DOHH2 (cell line): Measurements from ENCODE around the gene MACROD2.

ENCODE experiments used
- H3F3A ChIP-seq: fragments of 200-600 bp; sonication (generic), shearing (Covaris generic); 2 replicates; pipeline ENCODE4 v1.6.0; 2016; ENCODE audit warnings: antibody characterized with exemption, mild to moderate bottlenecking; ENCODE audit not compliant: control insufficient read depth, insufficient read depth
- H3K27ac ChIP-seq: fragments of 200-600 bp; sonication (generic); 2 replicates; pipeline ENCODE4 v1.5.1; 2014; ENCODE audit warnings: low read depth, mild to moderate bottlenecking, low read length, moderate library complexity
- H3K27me3 ChIP-seq: fragments of 200-600 bp; sonication (generic); 2 replicates; pipeline ENCODE4 v1.6.1; 2014; ENCODE audit warnings: mild to moderate bottlenecking, low read length, mixed read lengths; ENCODE audit not compliant: control insufficient read depth
- H3K36me3 ChIP-seq: fragments of 200-600 bp; sonication (generic); 2 replicates; pipeline ENCODE4 v1.6.1; 2014; ENCODE audit warnings: mild to moderate bottlenecking, low read length, moderate library complexity, mixed read lengths; ENCODE audit not compliant: control insufficient read depth
- H3K4me1 ChIP-seq: fragments of 200-600 bp; sonication (generic); 2 replicates; pipeline ENCODE4 v1.6.1; 2014; ENCODE audit warnings: mild to moderate bottlenecking, low read length, mixed read lengths; ENCODE audit not compliant: control insufficient read depth
- H3K4me2 ChIP-seq: fragments of 200-600 bp; sonication (generic); 2 replicates; pipeline ENCODE4 v1.6.0; 2014; ENCODE audit warnings: mild to moderate bottlenecking, low read length, moderate library complexity
- H3K4me3 ChIP-seq: fragments of 200-600 bp; sonication (generic); 2 replicates; pipeline ENCODE4 v1.5.1; 2014; ENCODE audit warnings: mild to moderate bottlenecking, low read length, mixed read lengths
- H3K79me2 ChIP-seq: fragments of 200-600 bp; sonication (generic); 2 replicates; pipeline ENCODE4 v1.6.1; 2014; ENCODE audit warnings: mild to moderate bottlenecking, low read length, mixed read lengths; ENCODE audit not compliant: control insufficient read depth
- H3K9me2 ChIP-seq: fragments of 200-600 bp; sonication (generic); replicated peaks from 2 replicates; pipeline ENCODE4 v1.6.1; 2014; ENCODE audit warnings: mild to moderate bottlenecking, low read length, mixed read lengths; ENCODE audit not compliant: control insufficient read depth
- H3K9me3 ChIP-seq: fragments of 200-600 bp; sonication (generic); 2 replicates; pipeline ENCODE4 v1.6.1; 2014; ENCODE audit warnings: antibody characterized with exemption, low read length, mixed read lengths; ENCODE audit not compliant: control insufficient read depth, insufficient read depth
- H4K20me1 ChIP-seq: fragments of 200-600 bp; sonication (generic); 2 replicates; pipeline ENCODE4 v1.6.0; 2014; ENCODE audit warnings: low read depth, mild to moderate bottlenecking, antibody characterized with exemption, low read length, moderate library complexity; ENCODE audit not compliant: control insufficient read depth, insufficient read depth
- EZH2phosphoT487 ChIP-seq: fragments of 200-600 bp; sonication (generic); IDR thresholded peaks from 2 replicates; pipeline ENCODE4 v1.6.1; 2017; ENCODE audit warnings: borderline replicate concordance, mild to moderate bottlenecking, antibody characterized with exemption, low read length, moderate library complexity, mixed read lengths
- TF ChIP-seq, protein P1 (sequence below): fragments of 200-600 bp; sonication (generic); IDR thresholded peaks from one replicate; pipeline ENCODE4 v1.5.1; 2014; ENCODE audit warnings: antibody characterized with exemption, mild to moderate bottlenecking, low read depth, low read length; ENCODE audit not compliant: poor library complexity, severe bottlenecking

Gene MACROD2

DNA sequence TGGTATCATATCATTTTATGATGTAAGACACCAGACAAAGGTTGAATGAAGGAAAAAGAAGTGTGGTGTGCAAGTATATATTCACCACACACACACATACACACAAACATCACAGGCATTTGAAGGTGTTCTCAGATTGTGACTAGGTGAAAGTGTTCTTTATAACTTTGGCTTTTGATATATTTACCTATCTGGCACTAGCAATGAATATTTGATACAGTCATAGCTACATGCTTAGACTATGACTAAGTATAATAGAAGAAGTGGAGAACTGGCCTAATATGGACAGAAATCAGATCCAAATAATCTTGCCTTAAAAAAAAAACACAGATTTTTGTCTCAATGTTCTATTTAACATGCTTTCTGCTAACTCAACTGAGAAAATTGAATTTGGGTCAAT is 1768.0 kb downstream of the MACROD2 start:
- Histone ChIP-seq H3K27ac (no peak overlapping the region), H3K9me3 (no peaks in the 10 kb centered on the region), H3K4me2 (no peak overlapping the region), H3K27me3 (no peaks in the 10 kb centered on the region), H3K79me2 (no peaks in the 10 kb centered on the region), H3K9me2 (no peaks in the 10 kb centered on the region), H3K4me1 (no peaks in the 10 kb centered on the region), H3K36me3 (no peaks in the 10 kb centered on the region), H3K4me3 (no peak overlapping the region), H3F3A (no peaks in the 10 kb centered on the region), H4K20me1 (no peaks in the 10 kb centered on the region)
- TF ChIP-seq, protein P1, sequence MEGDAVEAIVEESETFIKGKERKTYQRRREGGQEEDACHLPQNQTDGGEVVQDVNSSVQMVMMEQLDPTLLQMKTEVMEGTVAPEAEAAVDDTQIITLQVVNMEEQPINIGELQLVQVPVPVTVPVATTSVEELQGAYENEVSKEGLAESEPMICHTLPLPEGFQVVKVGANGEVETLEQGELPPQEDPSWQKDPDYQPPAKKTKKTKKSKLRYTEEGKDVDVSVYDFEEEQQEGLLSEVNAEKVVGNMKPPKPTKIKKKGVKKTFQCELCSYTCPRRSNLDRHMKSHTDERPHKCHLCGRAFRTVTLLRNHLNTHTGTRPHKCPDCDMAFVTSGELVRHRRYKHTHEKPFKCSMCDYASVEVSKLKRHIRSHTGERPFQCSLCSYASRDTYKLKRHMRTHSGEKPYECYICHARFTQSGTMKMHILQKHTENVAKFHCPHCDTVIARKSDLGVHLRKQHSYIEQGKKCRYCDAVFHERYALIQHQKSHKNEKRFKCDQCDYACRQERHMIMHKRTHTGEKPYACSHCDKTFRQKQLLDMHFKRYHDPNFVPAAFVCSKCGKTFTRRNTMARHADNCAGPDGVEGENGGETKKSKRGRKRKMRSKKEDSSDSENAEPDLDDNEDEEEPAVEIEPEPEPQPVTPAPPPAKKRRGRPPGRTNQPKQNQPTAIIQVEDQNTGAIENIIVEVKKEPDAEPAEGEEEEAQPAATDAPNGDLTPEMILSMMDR, result no peak
- no peak for TF ChIP-seq EZH2phosphoT487

DNA sequence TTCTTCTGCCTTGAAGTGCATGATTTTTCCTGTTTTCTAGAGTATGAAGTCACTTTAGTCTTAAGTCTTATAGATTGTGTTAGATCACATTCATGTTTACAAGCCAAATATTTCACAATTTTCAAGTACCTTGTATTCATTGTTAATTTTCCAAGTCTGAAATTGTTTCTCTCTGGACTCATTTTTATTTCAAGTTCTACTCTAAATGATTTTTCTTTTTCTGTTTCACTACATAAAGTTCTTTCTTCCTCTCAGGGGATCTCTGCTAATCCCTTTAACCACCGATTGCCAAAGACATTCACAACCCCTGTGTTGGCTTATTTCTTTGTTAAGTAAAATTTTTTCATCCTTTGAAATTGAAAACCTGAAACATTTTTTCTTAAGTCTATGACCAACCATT is 1772.3 kb downstream of the MACROD2 start:
- Histone ChIP-seq H3K4me3 (no peak overlapping the region), H3K36me3 (no peaks in the 10 kb centered on the region), H3K27ac (no peak overlapping the region), H3K4me1 (no peaks in the 10 kb centered on the region), H3K9me3 (no peaks in the 10 kb centered on the region), H3K4me2 (no peak overlapping the region), H3F3A (no peaks in the 10 kb centered on the region), H3K9me2 (no peaks in the 10 kb centered on the region), H3K79me2 (no peaks in the 10 kb centered on the region), H4K20me1 (no peaks in the 10 kb centered on the region), H3K27me3 (no peaks in the 10 kb centered on the region)
- no peak for TF ChIP-seq EZH2phosphoT487
- TF ChIP-seq, protein P1, result no peak

DNA sequence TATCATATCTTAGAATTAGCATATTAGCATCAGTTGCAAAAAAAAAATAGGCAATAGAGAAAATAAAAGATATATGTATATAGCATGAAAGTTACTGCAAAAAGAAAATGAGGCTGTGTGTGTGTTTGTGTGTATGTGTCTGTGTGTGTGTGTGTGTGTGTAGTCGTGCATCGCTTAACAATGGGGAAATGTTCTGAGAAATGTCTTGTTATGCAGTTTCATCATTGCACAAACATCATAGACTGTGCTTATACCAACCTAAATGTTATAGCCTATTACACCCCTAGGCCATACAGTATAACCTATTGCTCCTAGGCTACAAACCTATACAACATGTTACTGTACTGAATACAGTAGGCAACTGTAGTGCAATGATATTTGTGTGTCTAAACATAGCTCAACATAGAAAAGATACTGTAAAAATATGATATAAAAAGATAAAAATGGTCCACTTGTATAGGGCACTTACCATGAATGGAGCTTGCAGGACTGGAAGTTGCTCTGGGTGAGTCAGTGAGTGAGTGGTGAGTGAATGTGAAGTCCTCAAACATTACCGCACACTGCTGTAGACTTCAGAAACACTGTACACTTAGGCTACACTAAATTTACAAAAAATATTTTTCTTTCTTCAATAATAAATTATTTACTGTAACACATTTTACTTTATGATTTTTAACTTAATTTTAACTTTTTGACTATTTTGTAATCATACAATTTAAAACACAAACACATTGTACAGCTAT is 1772.9 kb downstream of the MACROD2 start:
- no peaks in the 10 kb centered on the region for H3F3A ChIP-seq
- H3K4me3 ChIP-seq, result no peak overlapping the region
- no peak overlapping the region for H3K4me2 ChIP-seq
- H3K9me2 ChIP-seq, result no peaks in the 10 kb centered on the region
- no peaks in the 10 kb centered on the region for H3K36me3 ChIP-seq
- H3K4me1 ChIP-seq, result no peaks in the 10 kb centered on the region
- H3K27ac ChIP-seq, result no peak overlapping the region
- H3K9me3 ChIP-seq, result no peaks in the 10 kb centered on the region
- H4K20me1 ChIP-seq, result no peaks in the 10 kb centered on the region
- H3K27me3 ChIP-seq, result no peaks in the 10 kb centered on the region
- H3K79me2 ChIP-seq, result no peaks in the 10 kb centered on the region
- TF ChIP-seq, protein P1, result no peak
- TF ChIP-seq EZH2phosphoT487, result no peak

DNA sequence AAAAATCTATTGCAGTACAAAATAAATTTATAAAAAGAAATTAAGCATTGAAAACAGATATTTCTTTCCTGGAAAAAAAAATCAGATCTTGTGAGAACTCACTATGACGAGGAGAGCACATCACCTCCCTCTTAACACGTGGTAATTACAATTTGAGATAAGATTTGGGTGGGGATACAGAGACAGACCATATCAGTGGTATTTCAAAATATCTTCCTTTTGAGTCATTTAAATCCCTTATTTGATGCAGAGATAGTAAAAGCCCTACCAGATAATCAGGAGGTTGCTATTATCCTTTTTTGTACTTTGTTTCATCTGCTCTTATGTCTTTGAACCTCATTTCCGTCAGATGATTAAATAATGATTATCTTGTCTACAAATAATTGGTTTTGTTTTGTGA is 1777.5 kb downstream of the MACROD2 start:
- TF ChIP-seq, protein P1, result no peak

More for the DNA sequence above, 1777.5 kb downstream of the MACROD2 start:
- Histone ChIP-seq H3F3A (no peaks in the 10 kb centered on the region), H3K4me1 (no peaks in the 10 kb centered on the region), H4K20me1 (no peaks in the 10 kb centered on the region), H3K27ac (no peak overlapping the region), H3K4me2 (no peak overlapping the region), H3K27me3 (no peaks in the 10 kb centered on the region), H3K79me2 (no peaks in the 10 kb centered on the region), H3K36me3 (no peaks in the 10 kb centered on the region), H3K4me3 (no peak overlapping the region), H3K9me3 (no peaks in the 10 kb centered on the region), H3K9me2 (no peaks in the 10 kb centered on the region)
